ENCODE data around the gene LUM. TPM values are rescaled to one million over a fixed set of nuclear protein-coding genes. Genes with fewer than 3 reads are reported as not detected.

The LUM gene
- total RNA-seq (not detected), total RNA-seq (0 to 0.12 reads per million in 2 donors)

DNA sequence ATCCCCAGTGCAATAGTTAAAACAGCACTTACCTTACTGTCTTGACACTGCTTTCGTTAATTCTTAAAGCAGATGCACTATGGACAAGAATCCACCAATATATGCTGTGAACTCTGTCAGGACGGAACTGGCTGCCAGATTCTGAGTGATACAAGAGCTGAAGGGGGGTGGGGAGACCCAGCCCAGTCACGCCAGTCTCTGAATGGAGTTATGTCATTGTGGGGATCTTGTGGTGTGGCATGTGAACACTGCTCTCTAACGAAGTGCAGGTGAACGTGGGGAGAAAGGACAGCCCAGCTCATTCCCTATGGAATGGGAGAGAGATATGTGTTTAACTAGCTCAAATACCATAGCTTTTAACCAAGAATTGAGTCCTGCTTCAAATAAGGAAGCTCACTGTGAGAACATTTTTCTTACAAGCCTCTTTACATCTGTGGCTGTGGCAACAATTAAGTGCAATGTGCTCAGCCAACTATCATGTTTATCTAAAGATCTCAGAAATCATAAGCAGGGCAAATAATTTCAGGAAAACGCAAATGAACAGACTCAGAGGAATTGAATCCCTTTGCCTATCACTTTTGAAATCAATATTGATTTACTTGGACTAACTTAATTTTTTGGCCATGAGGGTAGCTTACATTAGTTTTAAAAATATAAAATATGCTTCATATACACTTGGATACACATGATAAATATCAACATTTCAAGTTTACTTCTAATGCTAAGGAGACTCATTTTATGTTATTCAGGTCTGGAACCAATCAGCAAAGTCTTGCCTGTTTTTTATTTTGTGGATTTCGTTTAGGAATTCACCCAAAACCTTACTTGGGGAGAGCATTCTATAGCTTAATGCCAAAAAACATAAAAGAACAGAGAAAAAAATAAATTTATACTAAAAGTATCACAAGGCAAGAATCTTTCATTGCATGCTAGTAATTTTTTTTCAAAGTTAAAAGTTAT, at the start of gene LUM:
TSS of gene LUM (minus strand) at position 129 of the 960 bp plus-strand sequence. CDS start 2,515 bp downstream, outside the sequence.
- no peak within 1 kb of the TSS for H3K27ac Mint-ChIP-seq
- no peaks in the 10 kb centered on the region for H3K4me1 Mint-ChIP-seq
- H3K27me3 Mint-ChIP-seq = peaks cover 11% of the 10 kb centered on the region
- no peak for DNase-seq
- no peaks in the 10 kb centered on the region for H3K9me3 ChIP-seq (ENCODE audit: control insufficient read depth, low read length, poor library complexity, severe bottlenecking)
- no peaks in the 10 kb centered on the region for H3K36me3 Mint-ChIP-seq (ENCODE audit: low read depth)
- H3K4me3 Mint-ChIP-seq = no peak within 1 kb of the TSS
- ATAC-seq = no peak

GRCh38 chr12:91161009-91161408, 49.7 kb upstream of the LUM start:
- no peak for DNase-seq
- no peaks in the 10 kb centered on the region for H3K4me1 Mint-ChIP-seq
- H3K27me3 Mint-ChIP-seq = no peaks in the 10 kb centered on the region
- H3K9me3 ChIP-seq (ENCODE audit: control insufficient read depth, low read length, poor library complexity, severe bottlenecking) = no peaks in the 10 kb centered on the region
- no peak overlapping the region for H3K27ac Mint-ChIP-seq
- no peaks in the 10 kb centered on the region for H3K36me3 Mint-ChIP-seq (ENCODE audit: low read depth)
- no peak overlapping the region for H3K4me3 Mint-ChIP-seq
- no peak for ATAC-seq

GRCh38 chr12:91155990-91156389, 44.7 kb upstream of the LUM start:
- Mint-ChIP-seq H3K36me3 (ENCODE audit: low read depth) (no peaks in the 10 kb centered on the region), H3K4me1 (no peaks in the 10 kb centered on the region), H3K27me3 (no peaks in the 10 kb centered on the region), H3K27ac (no peak overlapping the region), H3K4me3 (no peak overlapping the region)
- H3K9me3 ChIP-seq (ENCODE audit: control insufficient read depth, low read length, poor library complexity, severe bottlenecking) = no peaks in the 10 kb centered on the region
- ATAC-seq = no peak
- DNase-seq = no peak

DNA sequence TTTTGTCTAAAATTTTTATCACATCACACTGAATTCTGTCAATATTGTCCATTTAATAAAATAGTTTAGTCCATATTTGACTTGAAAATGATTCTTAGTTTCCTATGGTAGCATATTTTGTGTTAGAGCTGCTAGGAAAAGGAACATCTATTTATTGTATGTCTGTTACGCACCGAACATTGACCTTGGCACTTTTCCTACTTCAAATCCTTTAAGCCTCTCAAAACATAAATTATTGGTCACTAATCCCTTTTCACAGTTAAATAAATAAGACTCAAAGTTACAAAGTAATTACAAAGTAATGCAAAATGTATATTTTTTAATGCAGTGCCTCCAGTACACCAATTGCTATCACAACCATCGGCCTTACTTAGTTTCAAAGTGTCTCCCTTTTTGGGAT, 42.8 kb upstream of the LUM start:
- no peak for ATAC-seq
- no peaks in the 10 kb centered on the region for H3K4me1 Mint-ChIP-seq
- H3K4me3 Mint-ChIP-seq = no peak overlapping the region
- DNase-seq = no peak
- no peaks in the 10 kb centered on the region for H3K36me3 Mint-ChIP-seq (ENCODE audit: low read depth)
- H3K9me3 ChIP-seq (ENCODE audit: control insufficient read depth, low read length, poor library complexity, severe bottlenecking) = no peaks in the 10 kb centered on the region
- no peaks in the 10 kb centered on the region for H3K27me3 Mint-ChIP-seq
- H3K27ac Mint-ChIP-seq = no peak overlapping the region

DNA sequence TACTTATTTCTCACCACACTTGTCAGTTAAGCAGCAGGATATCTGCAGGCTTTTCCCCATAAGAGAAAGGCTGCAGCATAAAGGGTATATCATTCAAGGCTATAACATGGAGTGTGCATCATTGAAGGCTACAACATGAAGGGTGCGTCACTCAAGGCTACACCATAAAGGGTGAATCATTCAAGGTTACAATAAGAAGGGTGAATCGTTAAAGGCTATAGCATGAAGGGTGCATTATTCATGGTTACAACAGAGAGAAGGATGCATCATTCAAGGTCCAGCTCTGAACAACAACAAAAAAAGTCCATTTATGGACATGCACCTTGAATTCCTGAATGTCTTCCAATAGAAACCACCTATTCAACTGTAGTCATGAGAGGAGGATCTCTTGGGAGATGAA, 32.8 kb upstream of the LUM start:
- H3K36me3 Mint-ChIP-seq (ENCODE audit: low read depth) = no peaks in the 10 kb centered on the region
- DNase-seq (no peak), ATAC-seq (no peak)
- H3K9me3 ChIP-seq (ENCODE audit: control insufficient read depth, low read length, poor library complexity, severe bottlenecking) = no peaks in the 10 kb centered on the region
- H3K27ac Mint-ChIP-seq = no peak overlapping the region
- no peak overlapping the region for H3K4me3 Mint-ChIP-seq
- no peaks in the 10 kb centered on the region for H3K4me1 Mint-ChIP-seq
- H3K27me3 Mint-ChIP-seq = peaks cover 6% of the 10 kb centered on the region

DNA sequence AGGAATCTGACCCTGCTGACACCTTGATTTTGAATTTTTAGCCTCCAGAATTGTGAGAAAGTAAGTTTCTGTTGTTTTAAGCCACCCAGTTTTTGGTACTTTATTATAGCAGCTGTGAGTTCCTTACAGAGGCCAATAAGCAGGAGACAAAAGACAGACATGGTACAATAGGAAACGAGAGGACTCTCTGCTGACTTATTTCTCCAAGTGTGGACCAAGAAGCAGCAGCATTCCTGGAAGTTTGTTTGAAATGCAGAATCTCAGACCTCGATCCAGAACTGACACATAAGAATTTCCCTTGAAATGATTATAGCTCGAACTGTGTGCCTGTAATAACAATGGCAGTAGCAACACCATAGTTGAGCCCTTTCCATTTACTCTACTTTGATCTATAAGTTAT, 31.9 kb upstream of the LUM start:
- Mint-ChIP-seq H3K36me3 (ENCODE audit: low read depth) (no peaks in the 10 kb centered on the region), H3K27me3 (peaks cover 6% of the 10 kb centered on the region), H3K27ac (no peak overlapping the region), H3K4me3 (no peak overlapping the region), H3K4me1 (no peaks in the 10 kb centered on the region)
- H3K9me3 ChIP-seq (ENCODE audit: control insufficient read depth, low read length, poor library complexity, severe bottlenecking) = no peaks in the 10 kb centered on the region
- ATAC-seq = no peak
- DNase-seq = no peak

DNA sequence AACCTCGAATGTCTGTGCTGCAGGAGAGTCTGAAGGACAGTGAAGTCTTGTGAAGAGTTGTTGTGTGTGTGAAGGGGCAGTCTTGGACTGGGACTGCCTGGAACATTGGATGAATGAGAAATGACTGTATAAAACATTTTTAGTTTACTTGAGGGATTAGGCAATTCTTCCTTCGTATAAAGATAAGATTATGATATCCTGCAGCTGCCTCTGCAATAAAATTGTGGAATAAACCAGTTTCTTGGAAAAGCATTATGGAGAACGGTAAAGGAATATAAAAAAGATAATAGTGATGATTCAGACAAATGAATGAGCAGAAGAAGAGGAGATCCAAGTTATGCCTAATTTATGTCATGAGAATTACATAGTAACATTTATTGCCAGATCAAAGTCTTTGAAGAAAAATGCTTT, 30.9 kb upstream of the LUM start:
- no peak overlapping the region for H3K27ac Mint-ChIP-seq

DNA sequence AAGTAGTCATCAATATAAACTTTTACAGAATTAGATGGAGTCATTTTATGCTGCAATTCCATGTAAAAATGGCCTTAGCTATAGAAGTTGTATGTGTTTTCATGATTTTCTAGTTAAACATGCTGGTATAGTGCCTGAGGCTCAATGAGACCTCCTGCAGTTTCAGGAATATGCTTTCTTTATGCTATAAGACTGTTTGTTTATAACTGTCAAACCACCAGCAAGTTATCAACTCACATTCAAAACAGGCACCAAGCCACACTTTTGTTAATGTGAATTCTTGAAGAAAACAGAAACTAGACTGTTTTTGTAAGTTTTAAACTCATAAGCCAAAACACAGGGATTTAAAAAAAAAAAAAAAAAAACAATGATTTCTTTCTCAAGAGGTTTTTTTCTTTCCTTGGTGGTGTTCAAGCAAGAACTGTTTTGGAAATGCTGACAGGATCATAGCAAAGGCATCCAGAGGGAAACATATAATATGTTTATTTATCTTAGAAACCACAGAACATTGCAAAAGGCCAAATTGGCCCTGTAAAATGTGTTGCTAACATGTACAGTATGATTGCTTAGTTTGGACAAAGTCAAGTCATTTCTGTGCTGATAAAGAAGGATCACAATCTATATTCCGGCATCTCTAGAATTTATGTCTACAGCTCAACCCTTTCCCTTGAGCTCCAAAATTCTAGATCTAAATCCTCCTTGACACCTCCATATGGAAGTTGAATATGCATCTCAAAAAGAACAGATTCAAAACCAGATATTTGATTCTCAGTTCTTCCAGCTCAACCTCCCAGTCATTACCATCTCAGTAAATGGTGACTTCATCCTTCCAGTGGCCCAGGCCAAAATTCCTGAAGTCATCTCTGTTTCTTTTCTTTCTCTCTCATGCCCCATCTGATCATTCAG, 29.0 kb upstream of the LUM start:
- no peaks in the 10 kb centered on the region for H3K36me3 Mint-ChIP-seq (ENCODE audit: low read depth)
- no peak overlapping the region for H3K4me3 Mint-ChIP-seq
- H3K27ac Mint-ChIP-seq = no peak overlapping the region

More for the DNA sequence above, 30.9 kb upstream of the LUM start:
- Mint-ChIP-seq H3K27me3 (peaks cover 6% of the 10 kb centered on the region), H3K36me3 (ENCODE audit: low read depth) (no peaks in the 10 kb centered on the region), H3K4me3 (no peak overlapping the region), H3K4me1 (no peaks in the 10 kb centered on the region)
- H3K9me3 ChIP-seq (ENCODE audit: control insufficient read depth, low read length, poor library complexity, severe bottlenecking) = no peaks in the 10 kb centered on the region
- ATAC-seq (no peak), DNase-seq (no peak)

GRCh38 chr12:91139286-91139685, 28.0 kb upstream of the LUM start:
- Mint-ChIP-seq H3K27me3 (peaks cover 6% of the 10 kb centered on the region), H3K27ac (no peak overlapping the region), H3K4me1 (no peaks in the 10 kb centered on the region), H3K36me3 (ENCODE audit: low read depth) (no peaks in the 10 kb centered on the region), H3K4me3 (no peak overlapping the region)
- no peak for DNase-seq
- H3K9me3 ChIP-seq (ENCODE audit: control insufficient read depth, low read length, poor library complexity, severe bottlenecking) = no peaks in the 10 kb centered on the region
- ATAC-seq = no peak

More for the DNA sequence above, 29.0 kb upstream of the LUM start:
- DNase-seq (no peak), ATAC-seq (no peak)
- Mint-ChIP-seq H3K27me3 (peaks cover 6% of the 10 kb centered on the region), H3K4me1 (no peaks in the 10 kb centered on the region)
- no peaks in the 10 kb centered on the region for H3K9me3 ChIP-seq (ENCODE audit: control insufficient read depth, low read length, poor library complexity, severe bottlenecking)

GRCh38 chr12:91138337-91138920, 27.1 kb upstream of the LUM start:
- Mint-ChIP-seq H3K27ac (no peak overlapping the region), H3K27me3 (peaks cover 6% of the 10 kb centered on the region), H3K36me3 (ENCODE audit: low read depth) (no peaks in the 10 kb centered on the region), H3K4me3 (no peak overlapping the region), H3K4me1 (no peaks in the 10 kb centered on the region)
- no peak for ATAC-seq
- no peak for DNase-seq
- no peaks in the 10 kb centered on the region for H3K9me3 ChIP-seq (ENCODE audit: control insufficient read depth, low read length, poor library complexity, severe bottlenecking)

GRCh38 chr12:91133871-91134270, 22.6 kb upstream of the LUM start:
- Mint-ChIP-seq H3K4me3 (no peak overlapping the region), H3K27ac (no peak overlapping the region), H3K27me3 (no peaks in the 10 kb centered on the region)

GRCh38 chr12:91129662-91130362, 18.5 kb upstream of the LUM start:
- H3K36me3 Mint-ChIP-seq (ENCODE audit: low read depth) = no peaks in the 10 kb centered on the region
- no peaks in the 10 kb centered on the region for H3K27me3 Mint-ChIP-seq
- no peak overlapping the region for H3K4me3 Mint-ChIP-seq

More at GRCh38 chr12:91133871-91134270, 22.6 kb upstream of the LUM start:
- no peak for ATAC-seq
- no peak for DNase-seq
- Mint-ChIP-seq H3K4me1 (no peaks in the 10 kb centered on the region), H3K36me3 (ENCODE audit: low read depth) (no peaks in the 10 kb centered on the region)
- no peaks in the 10 kb centered on the region for H3K9me3 ChIP-seq (ENCODE audit: control insufficient read depth, low read length, poor library complexity, severe bottlenecking)

More at GRCh38 chr12:91129662-91130362, 18.5 kb upstream of the LUM start:
- Mint-ChIP-seq H3K4me1 (no peaks in the 10 kb centered on the region), H3K27ac (no peak overlapping the region)
- DNase-seq (no peak), ATAC-seq (no peak)
- H3K9me3 ChIP-seq (ENCODE audit: control insufficient read depth, low read length, poor library complexity, severe bottlenecking) = no peaks in the 10 kb centered on the region
